ENCODE results near the gene RAB11FIP2.

RAB11FIP2 gene

DNA sequence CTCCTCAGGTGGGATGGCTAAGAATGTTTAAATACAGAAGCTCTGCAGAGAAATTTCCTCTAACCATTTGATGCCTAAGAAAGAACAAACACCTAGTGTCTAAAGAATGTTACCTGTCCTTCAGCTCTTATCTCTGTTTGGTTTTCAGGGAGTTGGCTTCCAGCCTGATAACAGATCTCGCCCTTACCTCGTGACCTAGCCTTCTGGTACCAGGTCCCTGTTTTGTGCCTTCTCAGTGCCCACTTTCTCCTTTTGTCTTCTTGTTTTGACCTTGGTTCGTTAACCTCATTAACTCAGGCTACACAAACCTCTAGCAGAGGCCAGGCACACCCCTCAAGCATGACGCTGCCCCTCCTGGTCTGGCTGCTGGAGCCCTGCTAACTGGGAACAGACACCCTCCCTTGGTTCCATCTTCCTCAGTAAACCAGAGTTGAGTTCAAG lies 16.1 kb upstream of the RAB11FIP2 start:
- TF ChIP-seq ARNT (IDR thresholded peaks at IDR 0.05) = no peak
- TF ChIP-seq, protein P1, sequence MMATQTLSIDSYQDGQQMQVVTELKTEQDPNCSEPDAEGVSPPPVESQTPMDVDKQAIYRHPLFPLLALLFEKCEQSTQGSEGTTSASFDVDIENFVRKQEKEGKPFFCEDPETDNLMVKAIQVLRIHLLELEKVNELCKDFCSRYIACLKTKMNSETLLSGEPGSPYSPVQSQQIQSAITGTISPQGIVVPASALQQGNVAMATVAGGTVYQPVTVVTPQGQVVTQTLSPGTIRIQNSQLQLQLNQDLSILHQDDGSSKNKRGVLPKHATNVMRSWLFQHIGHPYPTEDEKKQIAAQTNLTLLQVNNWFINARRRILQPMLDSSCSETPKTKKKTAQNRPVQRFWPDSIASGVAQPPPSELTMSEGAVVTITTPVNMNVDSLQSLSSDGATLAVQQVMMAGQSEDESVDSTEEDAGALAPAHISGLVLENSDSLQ (IDR thresholded peaks at IDR 0.05) = no peak
- no peak for TF ChIP-seq SP1 (IDR thresholded peaks at IDR 0.05)
- no peak for TF ChIP-seq NFRKB (IDR thresholded peaks at IDR 0.05)
- TF ChIP-seq L3MBTL2 (conservative IDR thresholded peaks at IDR 0.05) = no peak
- TF ChIP-seq FOXA1 (IDR thresholded peaks at IDR 0.05) = no peak
- no peak for TF ChIP-seq ZNF384 (IDR thresholded peaks at IDR 0.05)
- TF ChIP-seq FOXM1 (IDR thresholded peaks at IDR 0.05; ENCODE audit: borderline replicate concordance) = no peak
- TF ChIP-seq BHLHE40 (IDR thresholded peaks at IDR 0.05; ENCODE audit: borderline replicate concordance) = no peak
- TF ChIP-seq TARDBP (IDR thresholded peaks at IDR 0.05) = no peak
- no peak for TF ChIP-seq CTBP1 (IDR thresholded peaks at IDR 0.05; ENCODE audit: borderline replicate concordance)
- no peak for DNase-seq (ENCODE audit: extremely low spot score)
- ChIA-PET POLR2A (no interaction called here), CTCF (no interaction called here)

DNA sequence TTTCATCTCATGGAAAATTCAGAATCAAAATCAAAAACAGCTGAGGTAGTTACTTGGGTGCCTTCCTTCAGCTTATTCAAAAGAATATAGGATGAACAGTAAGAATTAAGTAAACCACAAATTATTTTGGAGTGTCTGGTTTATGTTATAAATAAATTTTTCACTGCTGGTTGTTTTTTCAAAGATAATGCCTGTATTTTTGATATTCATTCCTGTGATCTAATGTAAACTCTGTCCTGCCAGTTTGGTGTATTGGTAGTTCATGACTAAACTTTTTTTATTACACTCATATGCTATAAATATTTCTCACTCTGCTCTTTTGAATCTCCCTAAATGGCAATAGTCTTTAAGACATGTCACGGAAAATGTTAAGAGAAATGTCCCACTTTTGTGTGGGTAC lies 11.6 kb upstream of the RAB11FIP2 start:
- DNase-seq (ENCODE audit: extremely low spot score) = no peak
- TF ChIP-seq ZNF384 (IDR thresholded peaks at IDR 0.05) = no peak
- TF ChIP-seq, protein P1 (IDR thresholded peaks at IDR 0.05) = no peak
- no peak for TF ChIP-seq FOXK2 (IDR thresholded peaks at IDR 0.05)
- TF ChIP-seq SP1 (IDR thresholded peaks at IDR 0.05) = no peak
- no peak for TF ChIP-seq HDGF (IDR thresholded peaks at IDR 0.05; ENCODE audit: borderline replicate concordance)
- no peak for TF ChIP-seq FOXA1 (IDR thresholded peaks at IDR 0.05)
- no peak for TF ChIP-seq ELF4 (IDR thresholded peaks at IDR 0.05)
- ChIA-PET CTCF (no interaction called here), POLR2A (no interaction called here)

DNA sequence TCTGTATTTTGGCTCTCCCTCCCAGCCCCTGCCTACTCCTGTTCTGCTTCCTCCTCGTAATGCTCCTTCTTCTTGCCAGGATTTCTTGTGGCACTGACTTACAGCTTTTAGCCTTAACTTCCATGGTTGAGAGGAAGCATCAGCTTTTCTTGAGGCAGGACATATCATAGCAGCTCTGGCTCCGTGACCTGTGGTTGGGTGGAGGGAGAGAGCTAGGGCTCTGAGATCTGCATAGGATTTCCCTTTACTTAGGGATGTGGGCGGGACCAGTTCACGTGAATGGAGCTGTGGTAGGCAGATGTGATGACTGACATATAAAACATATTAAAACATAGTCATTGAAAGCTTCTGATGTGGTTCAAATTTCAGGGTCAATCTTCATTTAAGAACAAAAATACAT lies 10.6 kb upstream of the RAB11FIP2 start:
- no peak for DNase-seq (ENCODE audit: extremely low spot score)
- TF ChIP-seq LEF1 (IDR thresholded peaks at IDR 0.05; ENCODE audit: borderline replicate concordance) = no peak
- TF ChIP-seq BHLHE40 (IDR thresholded peaks at IDR 0.05; ENCODE audit: borderline replicate concordance) = no peak
- TF ChIP-seq TARDBP (IDR thresholded peaks at IDR 0.05) = no peak
- no peak for TF ChIP-seq ZNF384 (IDR thresholded peaks at IDR 0.05)
- no peak for TF ChIP-seq SUZ12 (IDR thresholded peaks at IDR 0.05)
- no peak for TF ChIP-seq SP1 (IDR thresholded peaks at IDR 0.05)
- TF ChIP-seq FOXM1 (IDR thresholded peaks at IDR 0.05; ENCODE audit: borderline replicate concordance) = no peak
- no peak for TF ChIP-seq ELF4 (IDR thresholded peaks at IDR 0.05)
- TF ChIP-seq HDGF (IDR thresholded peaks at IDR 0.05; ENCODE audit: borderline replicate concordance) = no peak
- TF ChIP-seq ARNT (IDR thresholded peaks at IDR 0.05) = no peak
- no peak for TF ChIP-seq NFRKB (IDR thresholded peaks at IDR 0.05)
- TF ChIP-seq, protein P1 (IDR thresholded peaks at IDR 0.05) = no peak
- no peak for TF ChIP-seq FOXA1 (IDR thresholded peaks at IDR 0.05)
- no peak for TF ChIP-seq CTBP1 (IDR thresholded peaks at IDR 0.05; ENCODE audit: borderline replicate concordance)
- TF ChIP-seq L3MBTL2 (conservative IDR thresholded peaks at IDR 0.05) = no peak
- no peak for TF ChIP-seq FOXK2 (IDR thresholded peaks at IDR 0.05)
- POLR2A ChIA-PET = no interaction called here
- CTCF ChIA-PET = no interaction called here

DNA sequence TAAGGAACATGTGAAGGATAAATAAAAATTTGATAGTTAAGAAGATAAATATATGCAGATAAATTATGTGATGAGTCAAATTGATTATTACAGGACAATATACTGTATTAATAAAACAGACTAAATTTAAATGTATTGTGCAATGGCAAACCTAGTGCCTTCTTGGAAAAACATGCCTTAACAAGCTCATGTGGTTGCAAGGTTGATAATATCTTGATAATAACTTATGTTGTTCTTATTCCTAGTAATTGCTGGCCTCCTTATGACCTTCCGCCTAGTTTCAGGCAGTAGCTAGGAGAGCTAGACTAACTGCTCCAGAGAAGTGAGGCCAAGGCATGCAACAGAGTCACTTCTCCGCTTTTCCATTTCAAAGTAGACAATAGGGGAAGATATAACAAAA lies 7.6 kb upstream of the RAB11FIP2 start:
- ChIA-PET CTCF (no interaction called here), POLR2A (no interaction called here)
- TF ChIP-seq LEF1 (IDR thresholded peaks at IDR 0.05; ENCODE audit: borderline replicate concordance) = no peak
- TF ChIP-seq CTBP1 (IDR thresholded peaks at IDR 0.05; ENCODE audit: borderline replicate concordance) = no peak
- no peak for TF ChIP-seq FOXK2 (IDR thresholded peaks at IDR 0.05)
- TF ChIP-seq, protein P1 (IDR thresholded peaks at IDR 0.05) = no peak
- no peak for TF ChIP-seq HDGF (IDR thresholded peaks at IDR 0.05; ENCODE audit: borderline replicate concordance)
- TF ChIP-seq FOXA1 (IDR thresholded peaks at IDR 0.05) = no peak
- TF ChIP-seq L3MBTL2 (conservative IDR thresholded peaks at IDR 0.05) = no peak
- no peak for TF ChIP-seq BHLHE40 (IDR thresholded peaks at IDR 0.05; ENCODE audit: borderline replicate concordance)
- no peak for TF ChIP-seq ZNF384 (IDR thresholded peaks at IDR 0.05)
- TF ChIP-seq SP1 (IDR thresholded peaks at IDR 0.05) = no peak
- no peak for TF ChIP-seq TARDBP (IDR thresholded peaks at IDR 0.05)
- no peak for TF ChIP-seq FOXM1 (IDR thresholded peaks at IDR 0.05; ENCODE audit: borderline replicate concordance)
- TF ChIP-seq ARNT (IDR thresholded peaks at IDR 0.05) = no peak
- TF ChIP-seq NFRKB (IDR thresholded peaks at IDR 0.05) = no peak
- no peak for TF ChIP-seq SUZ12 (IDR thresholded peaks at IDR 0.05)
- TF ChIP-seq ELF4 (IDR thresholded peaks at IDR 0.05) = no peak
- DNase-seq (ENCODE audit: extremely low spot score) = no peak

DNA sequence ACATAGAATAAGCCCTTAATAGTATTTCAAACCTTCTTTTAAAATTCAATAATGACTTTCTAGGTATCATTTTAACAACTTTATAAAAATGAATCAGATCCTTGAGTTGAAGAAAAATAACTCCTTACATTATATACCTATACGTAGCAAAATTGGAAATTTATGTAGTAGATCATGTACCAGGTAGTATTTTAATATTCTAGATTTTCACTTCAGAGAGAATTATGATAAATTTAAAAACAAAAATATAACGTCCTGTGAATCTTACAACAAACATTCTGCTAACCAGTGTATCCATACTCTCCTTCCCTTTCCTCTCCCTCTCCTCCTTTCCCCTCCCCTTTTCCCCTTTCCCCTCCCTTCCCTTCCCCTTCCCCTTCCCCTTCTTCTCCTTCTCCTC lies 6.1 kb upstream of the RAB11FIP2 start:
- POLR2A ChIA-PET = no interaction called here
- CTCF ChIA-PET = no interaction called here
- no peak for TF ChIP-seq CTBP1 (IDR thresholded peaks at IDR 0.05; ENCODE audit: borderline replicate concordance)
- TF ChIP-seq, protein P1 (IDR thresholded peaks at IDR 0.05) = no peak
- no peak for TF ChIP-seq FOXK2 (IDR thresholded peaks at IDR 0.05)
- no peak for TF ChIP-seq NFRKB (IDR thresholded peaks at IDR 0.05)
- no peak for TF ChIP-seq TARDBP (IDR thresholded peaks at IDR 0.05)
- TF ChIP-seq ELF4 (IDR thresholded peaks at IDR 0.05) = no peak
- TF ChIP-seq ZNF384 (IDR thresholded peaks at IDR 0.05) = no peak
- no peak for TF ChIP-seq FOXM1 (IDR thresholded peaks at IDR 0.05; ENCODE audit: borderline replicate concordance)
- TF ChIP-seq BHLHE40 (IDR thresholded peaks at IDR 0.05; ENCODE audit: borderline replicate concordance) = no peak
- TF ChIP-seq L3MBTL2 (conservative IDR thresholded peaks at IDR 0.05) = no peak
- no peak for TF ChIP-seq SUZ12 (IDR thresholded peaks at IDR 0.05)
- TF ChIP-seq ARNT (IDR thresholded peaks at IDR 0.05) = no peak
- no peak for TF ChIP-seq LEF1 (IDR thresholded peaks at IDR 0.05; ENCODE audit: borderline replicate concordance)
- no peak for TF ChIP-seq SP1 (IDR thresholded peaks at IDR 0.05)
- no peak for TF ChIP-seq FOXA1 (IDR thresholded peaks at IDR 0.05)
- no peak for TF ChIP-seq HDGF (IDR thresholded peaks at IDR 0.05; ENCODE audit: borderline replicate concordance)
- no peak for DNase-seq (ENCODE audit: extremely low spot score)

Data from HEK293T (cell line).